HG03520 (cell line): ENCODE results near the gene TENM4.
"Not testable (repeated sequence)": the region's sequence is repeated elsewhere in the genome, so short reads cannot be mapped to it uniquely, and the experiment has no call there.

Experiments
- ATAC-seq: cut with Tn5 transposase; IDR thresholded peaks from one replicate; pipeline ENCODE4 v1.9.1; 2021; ENCODE audit warnings: mild to moderate bottlenecking, moderate library complexity; ENCODE audit not compliant: unreplicated experiment

Gene TENM4

DNA sequence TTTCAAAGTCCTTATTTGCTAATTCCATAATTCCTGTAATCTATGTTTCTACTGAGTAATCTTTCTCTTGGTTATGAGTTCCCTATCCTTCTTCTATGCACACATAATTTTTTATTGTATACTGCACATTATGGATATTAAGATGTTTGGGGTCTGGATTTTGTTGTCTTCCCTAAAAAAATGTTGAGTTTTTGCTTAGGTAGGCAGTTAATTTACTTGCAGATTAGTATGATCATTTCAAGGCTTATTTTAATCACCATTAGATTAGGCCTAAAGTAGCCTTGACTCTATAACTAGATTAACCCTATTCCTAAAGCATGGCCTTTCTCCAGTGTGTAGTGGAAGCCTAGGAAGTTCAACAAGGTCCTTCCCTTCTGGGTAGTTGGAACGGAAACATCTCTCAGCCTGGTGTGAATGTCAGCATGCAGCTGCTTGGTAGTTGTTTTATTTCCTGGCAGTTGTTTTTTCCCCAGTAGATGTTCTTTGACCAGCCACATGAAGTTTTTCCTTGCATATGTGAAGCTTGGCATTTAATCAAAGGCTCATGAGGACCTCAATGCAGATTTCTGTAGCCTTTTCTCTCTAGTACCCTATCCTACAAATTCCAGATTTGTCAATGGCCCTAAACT lies 446.9 kb downstream of the TENM4 start:
- ATAC-seq: no peak

DNA sequence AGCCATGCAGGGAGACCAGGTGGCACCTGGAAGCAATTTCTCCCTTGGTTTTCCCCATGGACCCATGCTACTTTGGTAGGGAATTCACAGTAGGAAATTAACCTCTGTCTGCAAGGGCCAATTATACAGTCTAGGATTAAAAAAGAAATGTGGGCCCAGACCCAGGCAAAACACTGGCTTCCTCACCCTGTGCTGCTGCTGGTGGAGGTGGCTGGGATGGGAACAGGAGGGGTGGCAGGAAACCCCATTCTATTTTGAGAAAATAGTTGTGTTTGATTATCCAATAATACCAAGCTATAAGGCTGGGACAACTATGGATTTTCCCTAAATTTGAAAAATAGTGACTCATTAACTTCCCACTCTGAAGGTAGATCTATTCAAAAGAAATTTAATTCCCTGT lies 449.1 kb downstream of the TENM4 start:
- ATAC-seq: no peak

DNA sequence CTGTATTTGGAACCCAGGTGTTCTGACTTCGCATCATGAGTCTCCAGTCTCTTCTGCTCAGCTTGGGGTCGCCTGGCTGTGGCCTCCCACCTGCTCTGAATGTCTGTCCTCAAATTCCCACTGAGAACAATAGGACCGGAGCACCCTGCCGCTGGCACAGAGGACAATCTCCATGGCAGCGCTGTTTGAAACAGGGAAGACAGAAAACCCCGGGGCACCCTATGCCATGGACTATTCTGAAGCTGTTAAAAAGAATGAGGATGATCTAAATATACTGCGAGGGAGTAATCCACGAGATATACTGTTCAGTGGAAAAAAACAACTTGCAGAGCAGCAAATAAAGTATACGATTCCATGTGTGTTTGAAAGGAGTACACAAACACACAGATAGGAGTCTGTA lies 450.6 kb downstream of the TENM4 start:
- ATAC-seq: no peak

DNA sequence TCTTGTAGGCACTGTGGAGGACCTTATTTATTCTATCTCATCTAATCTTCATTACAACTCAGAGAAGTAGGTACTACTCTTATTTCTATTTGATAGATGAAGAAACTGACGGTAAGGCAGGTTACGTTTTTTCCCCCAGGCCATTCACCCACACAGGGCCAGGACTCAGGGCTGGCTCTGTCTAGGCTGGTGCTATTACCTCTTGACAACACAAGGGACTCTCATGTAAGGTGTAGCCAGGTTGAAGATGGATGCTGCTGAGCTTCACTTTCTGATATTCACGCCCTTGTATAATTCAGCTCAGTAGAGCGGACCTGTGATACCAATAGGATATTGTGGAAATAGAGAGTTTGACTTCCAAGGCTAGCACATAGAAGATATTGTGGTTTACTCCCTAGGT lies 453.1 kb downstream of the TENM4 start:
- no peak for ATAC-seq

DNA sequence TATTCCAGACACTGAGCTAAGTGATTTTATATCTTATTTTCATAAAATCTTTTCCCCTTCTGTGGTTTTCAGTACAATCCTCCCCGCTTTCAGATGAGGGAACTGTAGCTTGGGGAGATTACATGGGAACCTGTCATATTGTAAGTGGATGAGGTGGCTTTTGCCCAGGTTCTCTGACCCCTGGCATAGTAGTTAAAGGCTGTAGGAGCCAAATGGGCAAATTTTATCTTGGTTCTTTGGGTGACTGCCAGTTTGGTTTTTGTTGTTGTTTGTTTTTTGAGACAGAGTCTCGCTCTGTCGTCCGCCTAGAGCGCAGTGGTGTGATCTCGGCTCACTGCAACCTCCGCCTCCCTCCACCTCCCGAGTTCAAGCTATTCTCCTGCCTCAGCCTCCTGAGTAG lies 454.5 kb downstream of the TENM4 start:
- ATAC-seq: no peak

DNA sequence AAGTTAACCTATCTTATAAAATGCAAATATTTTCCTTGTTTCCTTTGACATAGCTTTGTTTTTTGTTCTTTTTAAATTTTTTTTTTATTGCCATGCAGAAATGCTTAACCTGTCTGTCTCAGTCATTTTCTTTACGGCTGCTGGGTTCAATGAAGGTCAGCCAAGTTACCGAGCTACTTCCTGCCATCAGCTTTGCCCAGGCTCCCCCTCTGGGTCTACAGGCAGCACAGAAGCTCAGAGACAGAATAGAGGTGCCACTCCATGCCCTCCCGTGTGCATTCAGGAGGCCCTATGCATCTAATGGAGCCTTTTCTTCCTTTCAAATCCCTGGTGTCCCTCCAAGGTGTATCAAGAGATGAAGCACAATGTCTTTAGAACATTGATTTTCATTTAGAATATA lies 455.2 kb downstream of the TENM4 start:
- no peak for ATAC-seq

DNA sequence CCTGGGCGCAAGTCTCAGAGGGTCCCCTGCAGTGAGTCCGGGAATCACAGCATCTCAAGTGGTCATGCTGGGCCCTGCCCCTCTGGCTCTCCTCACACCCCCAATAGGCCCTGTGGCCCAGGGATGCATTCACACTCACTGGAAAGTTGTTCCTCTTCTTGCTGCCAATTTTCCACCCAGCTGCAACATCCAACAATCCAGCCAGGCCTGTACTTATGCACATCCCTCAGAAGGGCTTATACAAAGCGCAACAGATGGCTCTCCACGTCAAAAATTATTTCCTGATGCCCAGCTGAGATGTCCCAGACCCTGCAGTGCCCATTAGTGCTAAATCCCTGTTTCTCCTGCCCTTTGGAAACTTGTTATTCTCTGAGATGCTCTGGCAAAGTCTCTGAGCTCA lies 458.4 kb downstream of the TENM4 start:
- no peak for ATAC-seq

DNA sequence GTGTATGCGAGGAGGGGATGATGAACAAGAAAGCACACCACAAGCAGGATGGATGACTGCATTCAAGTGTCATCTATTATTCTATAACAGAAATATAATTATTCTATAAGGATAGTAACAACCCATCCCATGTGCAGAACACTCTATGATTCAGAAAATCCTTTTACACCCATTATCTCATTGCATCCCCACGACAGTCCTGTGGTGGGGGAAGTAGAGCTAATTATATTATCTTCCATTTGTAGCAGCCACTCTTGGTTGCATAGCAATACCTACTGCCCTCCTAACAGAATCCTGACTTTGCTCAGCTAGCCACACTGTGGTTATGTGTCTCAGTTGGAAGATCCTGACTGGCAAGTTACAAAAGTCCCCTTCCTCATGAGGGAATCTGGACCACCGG lies 459.7 kb downstream of the TENM4 start:
- no peak for ATAC-seq

DNA sequence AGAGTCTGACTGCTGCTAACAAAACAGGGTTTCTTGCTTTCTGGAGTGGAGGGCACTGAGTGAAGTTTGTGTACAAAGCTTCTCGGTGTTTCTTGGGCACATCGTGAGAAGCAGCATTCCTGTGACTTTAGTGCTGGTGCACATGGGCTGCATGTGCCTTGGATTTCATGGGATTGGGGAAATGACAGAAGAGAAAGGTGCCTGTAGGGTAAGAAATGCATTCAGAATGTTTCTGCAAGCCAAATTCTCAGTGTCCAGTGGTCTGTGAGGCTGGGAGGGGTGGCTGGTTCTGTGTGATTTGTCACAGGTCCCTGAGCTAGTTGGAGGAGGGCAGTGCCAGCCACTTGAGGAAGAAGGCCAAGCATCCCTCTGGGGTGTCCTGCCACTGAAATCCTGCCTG lies 462.0 kb downstream of the TENM4 start:
- no peak for ATAC-seq

DNA sequence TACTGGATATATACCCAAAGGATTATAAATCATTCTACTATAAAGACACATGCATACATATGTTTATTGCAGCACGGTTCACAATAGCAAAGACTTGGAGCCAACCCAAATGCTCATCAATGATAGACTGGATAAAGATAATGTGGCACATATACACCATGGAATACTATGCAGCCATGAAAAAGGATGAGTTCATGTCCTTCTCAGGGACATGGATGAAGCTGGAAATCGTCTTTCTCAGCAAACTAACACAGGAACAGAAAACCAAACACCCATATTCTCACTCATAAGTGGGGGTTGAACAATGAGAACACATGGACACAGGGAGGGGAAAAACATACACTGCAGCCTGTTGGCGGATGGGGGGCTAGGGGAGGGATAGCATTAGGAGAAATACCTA lies 463.0 kb downstream of the TENM4 start:
- not testable (repeated sequence) for ATAC-seq

DNA sequence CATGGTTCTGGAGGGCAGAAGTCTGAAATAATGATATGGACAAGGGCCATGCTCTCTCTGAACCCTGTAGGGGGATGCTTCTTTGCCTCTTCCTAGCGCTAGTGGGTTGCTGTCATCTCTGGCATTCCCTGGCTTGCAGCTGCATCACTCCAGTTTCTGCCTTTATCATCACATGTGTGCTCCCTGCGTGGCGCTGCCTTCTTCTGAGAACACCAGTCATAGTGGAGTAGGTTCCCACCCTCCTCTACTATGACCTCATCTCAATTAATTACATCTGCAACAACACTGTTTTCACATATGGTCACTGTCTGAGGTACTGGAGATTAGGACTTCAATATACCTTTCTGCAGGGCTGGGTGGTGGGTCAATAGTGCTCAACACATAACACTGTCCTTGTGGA lies 463.8 kb downstream of the TENM4 start:
- no peak for ATAC-seq

DNA sequence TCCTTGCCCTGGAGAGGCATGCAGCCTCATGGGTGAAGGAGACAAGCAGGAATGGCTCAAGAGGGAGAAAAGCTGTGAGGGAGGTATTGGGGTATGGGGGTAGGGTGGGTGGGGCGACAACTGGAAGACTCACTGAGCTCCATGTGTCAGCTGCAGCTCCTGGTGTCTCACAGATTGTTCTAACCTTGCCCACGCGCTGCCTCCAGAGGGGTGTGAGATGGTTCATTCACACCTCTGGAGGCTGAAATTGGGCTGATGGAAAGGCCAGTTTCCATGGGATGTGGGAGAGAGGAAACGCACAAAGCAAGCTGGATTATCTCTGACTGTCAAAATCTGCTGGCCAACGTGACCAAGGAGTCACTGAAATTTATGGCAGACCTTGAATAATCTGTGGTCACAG lies 465.7 kb downstream of the TENM4 start:
- ATAC-seq: no peak

DNA sequence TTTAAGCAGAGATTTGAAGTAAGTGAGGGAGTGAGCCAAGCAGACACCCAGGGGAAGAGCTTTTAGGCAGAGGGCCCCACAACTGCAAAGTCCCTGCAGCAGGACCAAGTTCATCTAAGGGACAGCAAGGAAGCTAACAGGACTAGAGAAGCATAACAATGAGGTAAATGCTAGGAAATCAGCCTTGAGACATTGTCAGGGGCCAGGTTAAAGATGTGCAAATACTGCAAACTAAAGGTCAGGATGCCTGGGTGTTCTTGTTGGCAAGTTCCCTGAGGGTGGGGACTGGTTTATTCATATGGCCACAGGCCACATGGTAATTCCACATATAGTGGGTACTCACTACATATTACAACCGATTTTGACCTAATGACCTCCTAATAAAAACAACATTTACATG lies 467.0 kb downstream of the TENM4 start:
- no peak for ATAC-seq

DNA sequence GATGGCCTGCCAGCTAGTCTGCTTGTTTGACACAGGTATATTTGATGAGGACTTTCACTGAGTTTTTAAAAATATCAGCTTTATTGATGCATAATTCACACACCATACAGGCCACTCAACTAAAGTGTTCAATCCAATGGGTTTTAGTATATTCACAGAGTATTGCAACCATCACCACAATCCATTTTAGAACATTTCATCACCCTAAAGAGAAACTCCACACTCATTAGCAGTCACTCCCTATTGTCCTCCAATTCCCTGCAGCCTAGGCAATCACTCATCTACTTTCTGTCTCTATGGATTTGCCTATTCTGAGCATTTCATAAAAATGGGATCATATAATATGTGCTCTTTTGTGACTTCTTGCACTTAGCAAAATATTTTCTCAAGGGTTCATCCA lies 468.2 kb downstream of the TENM4 start:
- no peak for ATAC-seq

DNA sequence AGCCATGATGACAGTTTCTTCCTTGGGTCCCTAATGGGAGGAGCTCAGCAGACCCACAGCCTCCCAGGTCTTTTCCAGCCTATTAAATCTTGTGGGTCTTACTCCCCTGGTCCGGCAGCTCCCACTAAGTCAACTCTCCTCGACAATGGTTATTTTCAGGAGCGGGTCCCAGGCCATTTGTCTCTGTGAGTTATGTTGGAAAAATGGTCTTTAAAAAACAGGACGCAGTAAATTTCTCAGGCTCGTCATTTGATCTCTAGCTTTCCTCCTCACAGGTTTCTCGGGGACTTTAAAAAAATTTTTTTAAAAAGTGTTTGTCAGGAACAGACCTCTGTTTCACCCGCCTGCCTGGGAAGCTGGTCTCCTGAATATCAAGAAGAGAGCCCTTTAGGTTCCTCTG lies 468.7 kb downstream of the TENM4 start:
- ATAC-seq: no peak

DNA sequence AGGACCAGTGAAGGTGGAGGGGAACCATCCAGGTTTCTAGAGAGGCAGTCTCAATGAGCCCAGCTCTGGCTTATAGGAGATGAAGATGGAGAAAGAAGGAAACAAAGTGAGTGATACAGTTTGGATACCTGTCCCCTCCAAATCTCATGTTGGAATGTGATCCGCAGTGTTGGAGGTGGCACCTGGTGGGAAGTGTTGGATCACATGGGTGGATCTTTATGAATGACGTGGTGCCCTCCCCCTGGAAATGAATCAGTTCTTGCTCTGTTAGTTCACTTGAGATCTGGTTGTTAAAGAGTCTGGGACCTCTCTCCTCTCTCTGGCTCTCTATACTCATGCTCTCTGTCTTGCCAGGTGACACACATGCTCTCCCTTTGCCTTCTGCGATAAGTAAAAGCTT lies 473.0 kb downstream of the TENM4 start:
- no peak for ATAC-seq

DNA sequence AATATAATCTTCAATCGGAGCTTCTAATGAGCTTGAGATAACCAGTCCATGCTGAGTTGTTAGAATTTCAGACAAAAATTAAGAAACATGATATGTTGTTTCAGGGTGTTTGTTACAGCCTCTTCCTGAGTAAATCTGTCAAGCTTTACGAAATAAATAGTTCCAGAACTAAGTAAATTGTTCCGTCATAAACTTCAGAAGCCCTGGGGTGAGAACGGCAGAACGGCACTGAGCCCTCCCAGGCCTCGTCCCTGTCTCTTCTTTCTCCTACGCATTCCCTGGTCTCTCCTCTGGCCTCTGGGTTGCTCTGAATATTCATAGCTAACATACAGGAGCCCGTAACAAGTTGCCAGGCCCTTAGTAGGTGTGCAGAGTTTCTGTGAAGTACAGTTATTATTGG lies 475.4 kb downstream of the TENM4 start:
- no peak for ATAC-seq

DNA sequence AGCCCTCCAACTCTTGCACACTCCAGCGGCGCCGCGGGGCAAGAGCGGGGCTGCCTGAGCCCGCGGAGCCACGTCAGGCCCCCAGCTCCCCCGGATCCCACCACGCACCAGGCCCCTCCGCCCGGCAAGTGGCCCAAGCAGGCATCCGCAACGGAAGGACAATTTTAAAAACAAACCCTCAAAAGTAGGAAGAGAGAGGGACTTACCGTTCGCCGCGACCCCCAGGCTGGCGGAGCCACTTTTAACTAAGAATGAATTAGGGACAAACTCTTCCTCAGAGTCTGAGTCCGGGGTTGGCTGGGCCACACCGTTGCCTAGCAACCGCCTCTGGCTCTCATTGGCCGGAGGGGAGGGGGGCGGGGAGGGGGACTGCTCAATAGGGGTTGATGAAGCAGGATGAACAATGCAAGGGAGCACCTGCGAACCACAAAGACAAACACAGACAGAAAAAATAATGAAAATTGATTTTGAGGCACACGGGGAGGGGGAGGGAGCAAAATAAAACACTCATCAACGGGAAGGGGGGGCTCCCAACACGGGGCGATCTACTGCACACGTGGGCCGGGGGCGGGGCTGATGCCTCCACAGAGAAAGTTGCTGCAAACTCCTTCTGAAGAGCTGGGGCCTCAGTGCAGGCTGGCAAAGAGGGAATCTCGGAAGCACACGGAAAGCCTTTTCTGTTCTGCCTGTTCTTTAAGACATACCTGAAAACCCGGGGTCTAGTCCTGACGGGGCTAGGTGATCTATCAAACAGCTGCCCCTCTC lies 478.7 kb downstream of the TENM4 start:
- no peak for ATAC-seq

DNA sequence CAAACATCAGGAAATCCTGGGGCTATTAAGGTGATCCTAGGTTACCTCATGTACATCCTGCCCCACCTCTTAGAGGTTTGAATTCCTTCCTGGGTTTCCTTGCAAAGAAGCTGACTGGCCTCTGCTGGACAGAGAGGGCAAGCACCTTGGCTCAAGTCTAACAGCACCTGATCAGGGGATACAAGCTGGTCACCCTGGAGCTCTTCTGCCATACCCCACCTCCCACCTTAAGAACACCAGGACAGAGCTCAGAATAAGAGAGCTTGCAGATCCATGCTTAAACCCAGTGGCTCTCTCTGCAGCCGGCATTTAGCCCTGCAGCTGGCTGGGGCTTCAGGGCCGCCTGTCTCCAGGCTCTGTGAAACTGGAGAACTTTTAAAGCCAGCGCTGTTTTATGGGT lies 479.6 kb downstream of the TENM4 start:
- no peak for ATAC-seq

DNA sequence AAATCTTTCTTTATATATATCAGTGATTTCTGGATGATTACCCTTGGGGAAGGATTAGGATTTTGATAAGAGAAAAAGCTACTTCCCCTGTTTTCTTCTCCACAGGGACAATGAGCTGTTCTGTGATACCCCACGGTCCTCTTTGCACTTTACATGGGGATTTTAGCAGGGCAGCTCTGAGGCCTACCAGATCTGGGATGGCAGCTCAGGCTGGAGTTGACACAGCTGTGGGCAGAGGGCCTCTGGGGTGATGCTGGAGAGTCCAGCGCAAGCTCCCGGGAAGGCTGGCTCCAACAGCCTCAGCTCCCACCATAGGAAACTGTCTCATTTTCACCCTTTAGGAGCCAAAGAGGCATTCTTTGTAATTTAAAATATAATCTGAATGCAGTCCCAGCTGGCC lies 482.4 kb downstream of the TENM4 start:
- ATAC-seq: no peak

DNA sequence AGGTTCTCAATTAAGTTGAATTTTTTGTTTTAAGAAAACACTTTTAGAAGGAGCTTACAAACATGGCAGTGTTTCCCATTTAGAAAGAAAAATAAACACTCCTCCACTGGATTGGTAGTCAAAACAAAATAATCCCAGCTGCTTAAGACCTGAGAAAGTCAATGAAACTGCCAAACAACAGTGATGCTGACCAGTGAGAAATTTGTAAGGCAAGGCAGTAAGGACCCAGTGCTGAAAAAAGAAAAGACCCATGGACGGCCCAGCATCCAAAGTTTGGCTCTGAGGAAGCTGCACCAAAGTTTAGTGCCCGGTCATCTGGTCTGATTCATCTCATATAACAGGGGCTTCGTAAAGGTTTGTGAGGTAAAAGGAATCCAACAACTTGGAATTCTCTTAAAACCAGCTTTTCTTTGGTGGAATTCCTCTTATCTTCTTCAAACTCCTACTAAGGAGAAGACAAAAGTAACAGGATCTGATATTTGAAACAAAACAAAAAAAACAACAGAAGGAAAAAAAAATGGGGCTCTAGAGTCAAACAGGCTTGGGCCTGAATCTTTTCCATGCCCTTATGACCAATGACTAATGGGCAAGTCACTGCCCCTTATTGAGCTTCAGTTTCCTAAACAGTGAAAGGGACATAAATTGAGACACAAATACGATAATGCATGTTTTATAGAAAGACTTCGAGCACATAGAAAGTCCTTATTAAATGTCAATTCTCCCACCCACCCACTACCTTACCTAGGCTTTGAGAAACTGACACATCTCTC lies 483.2 kb downstream of the TENM4 start:
- ATAC-seq: no peak

DNA sequence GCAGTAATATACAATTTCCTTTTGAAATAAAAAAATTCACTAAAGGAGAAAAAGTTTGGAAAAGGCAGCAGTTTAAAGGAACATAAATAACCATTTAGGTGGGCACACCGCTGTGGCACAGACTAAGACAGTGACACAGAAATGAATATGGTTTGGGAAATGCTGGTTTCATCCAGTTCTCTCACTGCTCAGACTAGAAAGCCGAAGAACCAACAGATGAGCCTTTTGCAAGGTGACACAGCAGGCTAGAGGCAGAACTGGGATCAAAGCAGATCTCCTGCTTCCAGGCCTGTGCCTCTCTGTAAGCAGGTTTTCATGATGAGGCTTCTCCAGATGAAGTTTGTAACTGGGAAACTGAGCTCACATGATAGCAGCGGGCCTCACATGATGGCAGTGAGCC lies 486.1 kb downstream of the TENM4 start:
- ATAC-seq: no peak
